Stomach (tissue), 9 donors: ENCODE data around the gene FBXO46. TPM values are rescaled to one million over a fixed set of nuclear protein-coding genes. Genes with fewer than 3 reads are reported as not detected.

Experiments used
- DNase-seq, 2 donors: peaks; one replicate each; pipeline versions ENCODE4 v3.0.0 to v3.0.0-alpha.2; 2013 to 2019
- H3K27ac ChIP-seq, 5 donors: fragments of 200-600 bp in 4 of 5; sonication (generic) in 4 of 5; one replicate each; pipeline ENCODE4 v1.5.1; 2013 to 2019; ENCODE audit warnings: mild to moderate bottlenecking in 1 of 5, moderate library complexity in 1 of 5
- H3K27me3 ChIP-seq, 3 donors: fragments of 200-600 bp; sonication (generic); one replicate each; pipeline ENCODE4 v1.5.1; 2017 to 2019; ENCODE audit warnings: mixed run types in 1 of 3
- H3K36me3 ChIP-seq, 4 donors: fragments of 200-600 bp; sonication (generic); 1 replicate in 3 of 4; 2 replicates in 1 of 4; pipeline ENCODE4 v1.5.1; 2016 to 2019
- H3K4me1 ChIP-seq, 4 donors: fragments of 200-600 bp; sonication (generic); one replicate each; pipeline ENCODE4 v1.5.1; 2016 to 2019
- H3K4me3 ChIP-seq, 4 donors: fragments of 200-600 bp; sonication (generic) in 3 of 4; one replicate each; pipeline ENCODE4 v1.5.1; 2016 to 2019; ENCODE audit warnings: mild to moderate bottlenecking in 1 of 4
- H3K9me3 ChIP-seq, 4 donors: fragments of 200-600 bp; sonication (generic); one replicate each; pipeline ENCODE4 v1.5.1; 2016 to 2019
- CTCF ChIP-seq, 7 experiments: fragments of 450-650 bp in 4 of 7; fragments of 200-600 bp in 3 of 7; sonication (generic) in 3 of 7; IDR thresholded peaks; one replicate each; pipeline ENCODE4 v1.5.1; 2016 to 2019; ENCODE audit warnings: antibody characterized with exemption in 7 of 7, control low read depth in 2 of 7, mild to moderate bottlenecking in 1 of 7
- EP300 ChIP-seq: sonication (generic); formaldehyde crosslinking; IDR thresholded peaks from one replicate; pipeline ENCODE4 v1.6.1; 2017; ENCODE audit warnings: antibody characterized with exemption
- POLR2A ChIP-seq, 4 donors: fragments of 450-650 bp; IDR thresholded peaks; one replicate each; pipeline ENCODE4 v1.6.1; 2016; ENCODE audit warnings: antibody characterized with exemption in 4 of 4, control low read depth in 2 of 4, mild to moderate bottlenecking in 1 of 4, moderate library complexity in 1 of 4
- POLR2AphosphoS5 ChIP-seq, 3 donors: sonication (generic); formaldehyde crosslinking; IDR thresholded peaks; one replicate each; pipeline ENCODE4 v1.6.1; 2016; ENCODE audit warnings: antibody characterized with exemption in 3 of 3
- WGBS, 5 donors: extraction: QIAGEN DNeasy Blood & Tissue Kit in 3 of 5; methylation state at CpG; one replicate each; pipeline versions ENCODE4 v1.1.5 to v1.1.7; 2013 to 2018; 5-methylcytosine and 5-hydroxymethylcytosine counted together
- intact Hi-C: fragments of 100-400 bp; cut with DNase I; formaldehyde crosslinking; loops from one replicate; pipeline ENCODE4 v1.15.1; 2023; ENCODE audit warnings: low total_unique reads
- polyA plus RNA-seq, 3 donors: library from polyadenylated mRNA; stranded (reverse); fragments of 200-250 nt; gene quantifications; one replicate each; pipeline ENCODE4 v1.2.3, GENCODE V29; 2013
- total RNA-seq, 5 donors: library from RNA; depleted of rRNA; stranded (reverse); fragments of >200 nt; gene quantifications; one replicate each; pipeline versions ENCODE4 v1.1.0 to v1.2.3, GENCODE V29; 2014 to 2016
- donor health status: healthy with polysubstance abuse.
- donor health status: Bipolar disorder and iron deficiency.
- donor health status: healthy.

The FBXO46 gene
- total and polyA plus RNA-seq, 8 donors = 4.0 to 61.7 (median 9.6) TPM

DNA sequence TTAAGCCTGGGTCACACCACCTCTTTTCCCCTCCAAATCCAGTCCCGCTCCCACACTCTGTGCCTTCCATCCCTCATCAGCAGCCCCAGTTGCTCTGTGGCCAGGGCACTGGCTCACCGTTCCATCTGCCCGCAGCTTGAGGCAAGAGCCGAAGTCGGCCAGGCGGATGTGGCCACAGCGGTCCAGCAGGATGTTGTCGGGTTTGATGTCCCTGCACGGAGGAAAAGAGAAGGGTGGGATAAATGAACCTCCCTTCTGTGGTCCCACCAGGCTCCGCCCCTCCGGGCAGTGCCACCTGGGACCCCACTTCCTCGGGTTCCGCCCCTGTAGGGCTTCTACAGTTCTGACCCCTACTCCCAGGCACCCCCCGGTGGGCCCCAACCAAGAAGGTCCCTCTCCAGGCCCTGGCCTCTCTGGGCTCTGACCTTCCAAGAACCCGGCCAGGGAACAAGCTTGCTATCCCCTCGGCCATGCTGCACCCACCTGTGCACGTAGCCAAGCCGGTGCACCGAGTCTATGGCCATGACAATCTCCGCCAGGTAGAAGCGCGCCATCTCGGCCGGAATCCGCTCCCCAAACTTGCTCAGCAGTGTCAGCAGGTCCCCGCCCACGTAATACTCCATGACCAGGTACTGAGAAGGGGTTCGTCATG lies 47.4 kb upstream of the FBXO46 start:
- WGBS, 5 donors = 88 to 93% (median 91%) methylated on average over 14 to 28 of the region's 28 CpGs
- intact Hi-C loops = no loop called here
- DNase-seq = no peak

DNA sequence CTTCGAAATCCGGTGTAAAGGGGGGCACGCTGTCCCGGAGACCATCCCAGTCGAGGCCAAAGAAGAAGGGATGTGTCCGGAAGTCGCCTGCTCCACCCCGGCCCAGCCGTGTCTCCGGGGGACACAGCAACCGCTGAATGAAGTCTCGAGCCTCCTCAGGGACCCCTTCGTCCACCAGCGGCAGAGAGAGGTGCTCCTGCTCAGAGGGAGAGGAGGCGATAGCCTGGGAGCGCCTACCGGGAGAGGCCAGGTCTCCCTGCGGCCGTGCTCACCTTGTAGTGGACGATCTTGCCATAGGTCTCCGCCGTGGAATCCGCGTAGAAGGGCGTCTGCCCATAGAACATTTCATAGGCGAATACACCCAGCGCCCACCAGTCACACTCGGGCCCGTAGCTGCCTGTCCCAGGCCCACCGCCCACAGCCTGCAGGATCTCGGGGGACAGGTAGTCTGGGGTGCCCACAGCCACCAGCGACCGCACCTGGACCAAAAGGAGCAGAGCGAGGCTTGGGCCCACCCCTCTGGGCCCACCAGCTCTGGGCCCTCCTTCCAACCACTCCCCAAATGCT lies 46.8 kb upstream of the FBXO46 start:
- Histone ChIP-seq H3K9me3 (no peaks in the 10 kb centered on the region), H3K4me3 (peak overlapping the region in 1 of 4 donors; percentile 54), H3K27ac (peak overlapping the region in 1 of 5 donors; percentile 1), H3K36me3 (peaks cover 26 to 53% (median 39%) of the 10 kb centered on the region in 4 donors), H3K4me1 (peaks cover 44 to 72% (median 59%) of the 10 kb centered on the region in 4 donors), H3K27me3 (peaks cover 0 to 44% (median 0%) of the 10 kb centered on the region in 3 donors)
- no peak for DNase-seq
- WGBS, 5 donors = 93 to 99% (median 96%) methylated on average over 13 to 34 of the region's 34 CpGs
- intact Hi-C loops = no loop called here
- no peak for TF ChIP-seq POLR2A (IDR thresholded peaks at IDR 0.05)
- no peak for TF ChIP-seq EP300
- TF ChIP-seq CTCF (IDR thresholded peaks at IDR 0.05) = no peak
- TF ChIP-seq POLR2AphosphoS5 (IDR thresholded peaks at IDR 0.05) = no peak

More for the DNA sequence above, 47.4 kb upstream of the FBXO46 start:
- H3K9me3 ChIP-seq = no peaks in the 10 kb centered on the region
- H3K27ac ChIP-seq = peak overlapping the region in 1 of 5 donors; percentile 86
- peaks cover 41 to 69% (median 55%) of the 10 kb centered on the region in 4 donors for H3K4me1 ChIP-seq
- peak overlapping the region in 1 of 4 donors; percentile 54 for H3K4me3 ChIP-seq
- no peak for TF ChIP-seq CTCF (IDR thresholded peaks at IDR 0.05)
- TF ChIP-seq POLR2AphosphoS5 (IDR thresholded peaks at IDR 0.05) = no peak
- H3K36me3 ChIP-seq = peaks cover 26 to 46% (median 35%) of the 10 kb centered on the region in 4 donors
- H3K27me3 ChIP-seq = peaks cover 0 to 48% (median 0%) of the 10 kb centered on the region in 3 donors

GRCh38 chr19:45774765-45775164 lies 44.1 kb upstream of the FBXO46 start:
- TF ChIP-seq POLR2AphosphoS5 (IDR thresholded peaks at IDR 0.05) = no peak
- TF ChIP-seq POLR2A (IDR thresholded peaks at IDR 0.05) = no peak
- no peak for TF ChIP-seq CTCF (IDR thresholded peaks at IDR 0.05)
- no peak for TF ChIP-seq EP300
- intact Hi-C loops = no loop called here
- H3K36me3 ChIP-seq = peaks cover 26 to 65% (median 44%) of the 10 kb centered on the region in 4 donors
- DNase-seq = no peak
- H3K9me3 ChIP-seq = no peaks in the 10 kb centered on the region
- H3K27ac ChIP-seq = peak overlapping the region in 2 of 5 donors; percentile 10 to 39
- no peak overlapping the region for H3K4me3 ChIP-seq
- peaks cover 0 to 35% (median 0%) of the 10 kb centered on the region in 3 donors for H3K27me3 ChIP-seq
- H3K4me1 ChIP-seq = peaks cover 38 to 72% (median 57%) of the 10 kb centered on the region in 4 donors
- WGBS, 5 donors = 69 to 84% (median 80%) methylated on average over 9 of the region's 9 CpGs

GRCh38 chr19:45773384-45773783 lies 42.7 kb upstream of the FBXO46 start:
- DNase-seq = peak; percentile 71 to 88
- H3K27ac ChIP-seq = peak overlapping the region; percentile 89 to 98 (median 97)
- peaks cover 0 to 25% (median 0%) of the 10 kb centered on the region in 3 donors for H3K27me3 ChIP-seq
- intact Hi-C loops = no loop called here
- WGBS, 5 donors = 4 to 21% (median 13%) methylated on average over 2 of the region's 2 CpGs
- TF ChIP-seq POLR2AphosphoS5 (IDR thresholded peaks at IDR 0.05) = peak in 2 of 3 donors; percentile 20 to 47
- TF ChIP-seq POLR2A (IDR thresholded peaks at IDR 0.05) = no peak
- H3K4me3 ChIP-seq = no peak overlapping the region
- H3K9me3 ChIP-seq = no peaks in the 10 kb centered on the region
- H3K36me3 ChIP-seq = peaks cover 26 to 59% (median 40%) of the 10 kb centered on the region in 4 donors
- H3K4me1 ChIP-seq = peaks cover 27 to 64% (median 46%) of the 10 kb centered on the region in 4 donors
